Neural progenitor cell (in vitro differentiated cells): ENCODE data around the gene CEP170B. TPM values are rescaled to one million over a fixed set of nuclear protein-coding genes. Genes with fewer than 3 reads are reported as not detected.

Experiments
- DNase-seq: peaks from one replicate; pipeline ENCODE4 v3.0.0-alpha.2; 2016; ENCODE audit warnings: low spot score
- H2AFZ ChIP-seq: fragments of 200-600 bp; sonication (generic); replicated peaks from 2 replicates; pipeline ENCODE4 v1.6.1; 2016; ENCODE audit warnings: antibody characterized with exemption
- H3F3A ChIP-seq: fragments of 200-600 bp; sonication (generic); 2 replicates; pipeline ENCODE4 v1.6.1; 2016; ENCODE audit warnings: antibody characterized with exemption, low read depth
- H3K27ac ChIP-seq: fragments of 200-600 bp; sonication (generic); 2 replicates; pipeline ENCODE4 v1.5.1; 2016; ENCODE audit warnings: mild to moderate bottlenecking
- H3K27me3 ChIP-seq: fragments of 200-600 bp; sonication (generic); 2 replicates; pipeline ENCODE4 v1.6.1; 2016; ENCODE audit warnings: mild to moderate bottlenecking, moderate library complexity
- H3K36me3 ChIP-seq: fragments of 200-600 bp; sonication (generic); 2 replicates; pipeline ENCODE4 v1.5.1; 2016
- H3K4me1 ChIP-seq: fragments of 200-600 bp; sonication (generic); 2 replicates; pipeline ENCODE4 v1.6.1; 2016; ENCODE audit warnings: mixed run types
- H3K4me2 ChIP-seq: fragments of 200-600 bp; sonication (generic); 2 replicates; pipeline ENCODE4 v1.6.1; 2016
- H3K4me3 ChIP-seq: fragments of 200-600 bp; sonication (generic); 2 replicates; pipeline ENCODE4 v1.5.1; 2016
- H3K79me2 ChIP-seq: fragments of 200-600 bp; sonication (generic); 2 replicates; pipeline ENCODE4 v1.6.1; 2016; ENCODE audit warnings: low read depth
- H3K9ac ChIP-seq: fragments of 200-600 bp; sonication (generic); 2 replicates; pipeline ENCODE4 v1.6.1; 2016
- H3K9me3 ChIP-seq: fragments of 200-600 bp; sonication (generic); 2 replicates; pipeline ENCODE4 v1.5.1; 2016; ENCODE audit warnings: low read depth
- H4K20me1 ChIP-seq: fragments of 200-600 bp; sonication (generic); 2 replicates; pipeline ENCODE4 v1.6.1; 2016; ENCODE audit warnings: low read depth
- H3K27ac Mint-ChIP-seq: 3 replicates; pipeline ENCODE4 v1.8.0; 2021; ENCODE audit warnings: mixed read lengths
- H3K27me3 Mint-ChIP-seq: 2 replicates; pipeline ENCODE4 v1.8.0; 2022; ENCODE audit warnings: low read depth, mild to moderate bottlenecking, inconsistent platforms, moderate library complexity, mixed read lengths; ENCODE audit not compliant: insufficient read depth
- H3K36me3 Mint-ChIP-seq: 3 replicates; pipeline ENCODE4 v1.8.0; 2021; ENCODE audit warnings: mixed read lengths
- H3K4me1 Mint-ChIP-seq: 3 replicates; pipeline ENCODE4 v1.8.0; 2021; ENCODE audit warnings: mixed read lengths
- H3K4me3 Mint-ChIP-seq: 3 replicates; pipeline ENCODE4 v1.8.0; 2021; ENCODE audit warnings: mild to moderate bottlenecking, moderate library complexity, mixed read lengths
- H3K9me3 Mint-ChIP-seq: 3 replicates; pipeline ENCODE4 v1.8.0; 2020; ENCODE audit warnings: mixed read lengths
- EZH2 ChIP-seq: fragments of 200-600 bp; sonication (generic); IDR thresholded peaks from 2 replicates; pipeline ENCODE4 v1.6.1; 2017; ENCODE audit warnings: antibody characterized with exemption, mild to moderate bottlenecking, moderate library complexity
- EZH2phosphoT487 ChIP-seq: fragments of 200-600 bp; sonication (generic); IDR thresholded peaks from 2 replicates; pipeline ENCODE4 v1.6.1; 2017; ENCODE audit warnings: antibody characterized with exemption
- total RNA-seq: library from RNA; depleted of rRNA; stranded (reverse); fragments of >200 nt; gene quantifications from 2 replicates; pipeline ENCODE4 v1.2.3, GENCODE V29; 2015; ENCODE audit warnings: low replicate concordance
- TF ChIP-seq, protein P1 (sequence below): fragments of 200-600 bp; sonication (generic); IDR thresholded peaks from 2 replicates; pipeline ENCODE4 v1.5.1; 2017; ENCODE audit warnings: antibody characterized with exemption, mild to moderate bottlenecking

The CEP170B gene
- total RNA-seq, 1 donor from 2014 or later, result 3.0 TPM

GRCh38 chr14:104935026-104935650 is 70.1 kb downstream of the CEP170B start:
- DNase-seq, result no peak
- no peaks in the 10 kb centered on the region for H3K36me3 ChIP-seq
- H3K9me3 Mint-ChIP-seq, result peaks cover 8% of the 10 kb centered on the region
- no peaks in the 10 kb centered on the region for H3K79me2 ChIP-seq
- peaks cover 13% of the 10 kb centered on the region for H3K4me1 ChIP-seq
- H3K27me3 ChIP-seq, result peaks cover 97% of the 10 kb centered on the region
- H3K4me2 ChIP-seq, result no peak overlapping the region
- H3K4me3 Mint-ChIP-seq, result peak overlapping the region; percentile 79
- no peak overlapping the region for H2AFZ ChIP-seq
- H3F3A ChIP-seq, result peaks cover 15% of the 10 kb centered on the region
- no peaks in the 10 kb centered on the region for H3K9me3 ChIP-seq
- TF ChIP-seq EZH2, result no peak
- no peak for TF ChIP-seq EZH2phosphoT487
- TF ChIP-seq, protein P1, sequence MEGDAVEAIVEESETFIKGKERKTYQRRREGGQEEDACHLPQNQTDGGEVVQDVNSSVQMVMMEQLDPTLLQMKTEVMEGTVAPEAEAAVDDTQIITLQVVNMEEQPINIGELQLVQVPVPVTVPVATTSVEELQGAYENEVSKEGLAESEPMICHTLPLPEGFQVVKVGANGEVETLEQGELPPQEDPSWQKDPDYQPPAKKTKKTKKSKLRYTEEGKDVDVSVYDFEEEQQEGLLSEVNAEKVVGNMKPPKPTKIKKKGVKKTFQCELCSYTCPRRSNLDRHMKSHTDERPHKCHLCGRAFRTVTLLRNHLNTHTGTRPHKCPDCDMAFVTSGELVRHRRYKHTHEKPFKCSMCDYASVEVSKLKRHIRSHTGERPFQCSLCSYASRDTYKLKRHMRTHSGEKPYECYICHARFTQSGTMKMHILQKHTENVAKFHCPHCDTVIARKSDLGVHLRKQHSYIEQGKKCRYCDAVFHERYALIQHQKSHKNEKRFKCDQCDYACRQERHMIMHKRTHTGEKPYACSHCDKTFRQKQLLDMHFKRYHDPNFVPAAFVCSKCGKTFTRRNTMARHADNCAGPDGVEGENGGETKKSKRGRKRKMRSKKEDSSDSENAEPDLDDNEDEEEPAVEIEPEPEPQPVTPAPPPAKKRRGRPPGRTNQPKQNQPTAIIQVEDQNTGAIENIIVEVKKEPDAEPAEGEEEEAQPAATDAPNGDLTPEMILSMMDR, result no peak
- no peak overlapping the region for H3K4me3 ChIP-seq
- peaks cover 28% of the 10 kb centered on the region for H3K27me3 Mint-ChIP-seq
- H4K20me1 ChIP-seq, result peaks cover 10% of the 10 kb centered on the region
- no peak overlapping the region for H3K9ac ChIP-seq
- peaks cover 4% of the 10 kb centered on the region for H3K4me1 Mint-ChIP-seq
- no peak overlapping the region for H3K27ac ChIP-seq
- H3K36me3 Mint-ChIP-seq, result no peaks in the 10 kb centered on the region
- H3K27ac Mint-ChIP-seq, result no peak overlapping the region

DNA sequence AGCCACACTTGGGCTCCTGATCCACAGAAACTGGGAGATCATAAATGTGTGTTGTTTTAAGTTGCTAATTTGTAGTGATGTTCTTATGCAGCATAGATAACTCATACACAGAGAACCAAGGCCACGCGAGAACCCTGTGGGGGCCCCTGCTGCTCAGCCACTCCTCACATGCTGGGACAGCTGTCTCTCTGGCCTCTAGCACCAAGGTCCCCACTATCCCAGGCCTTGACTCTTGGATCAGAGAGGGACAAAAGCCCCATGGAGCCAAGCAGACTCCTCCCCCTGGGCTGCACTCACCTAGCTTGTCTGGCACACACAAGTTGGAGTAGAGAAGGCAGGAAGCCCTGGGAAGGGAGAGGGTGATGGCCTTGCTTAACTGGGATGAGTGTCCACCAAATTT is 70.9 kb downstream of the CEP170B start:
- no peak overlapping the region for H2AFZ ChIP-seq
- peaks cover 11% of the 10 kb centered on the region for H3K9me3 Mint-ChIP-seq
- no peak overlapping the region for H3K9ac ChIP-seq
- peaks cover 93% of the 10 kb centered on the region for H3K27me3 ChIP-seq
- H3F3A ChIP-seq, result peaks cover 15% of the 10 kb centered on the region
- TF ChIP-seq EZH2 (no peak), EZH2phosphoT487 (no peak)
- TF ChIP-seq, protein P1, result no peak
- H3K27me3 Mint-ChIP-seq, result peaks cover 28% of the 10 kb centered on the region
- no peaks in the 10 kb centered on the region for H3K9me3 ChIP-seq
- no peaks in the 10 kb centered on the region for H3K36me3 Mint-ChIP-seq
- H3K4me2 ChIP-seq, result no peak overlapping the region
- no peaks in the 10 kb centered on the region for H3K36me3 ChIP-seq
- no peaks in the 10 kb centered on the region for H3K79me2 ChIP-seq
- no peak overlapping the region for H3K27ac ChIP-seq
- H3K27ac Mint-ChIP-seq, result no peak overlapping the region
- no peak overlapping the region for H3K4me3 Mint-ChIP-seq
- H3K4me1 ChIP-seq, result peaks cover 13% of the 10 kb centered on the region
- DNase-seq, result no peak
- peaks cover 10% of the 10 kb centered on the region for H4K20me1 ChIP-seq
- H3K4me1 Mint-ChIP-seq, result peaks cover 4% of the 10 kb centered on the region
- H3K4me3 ChIP-seq, result no peak overlapping the region

DNA sequence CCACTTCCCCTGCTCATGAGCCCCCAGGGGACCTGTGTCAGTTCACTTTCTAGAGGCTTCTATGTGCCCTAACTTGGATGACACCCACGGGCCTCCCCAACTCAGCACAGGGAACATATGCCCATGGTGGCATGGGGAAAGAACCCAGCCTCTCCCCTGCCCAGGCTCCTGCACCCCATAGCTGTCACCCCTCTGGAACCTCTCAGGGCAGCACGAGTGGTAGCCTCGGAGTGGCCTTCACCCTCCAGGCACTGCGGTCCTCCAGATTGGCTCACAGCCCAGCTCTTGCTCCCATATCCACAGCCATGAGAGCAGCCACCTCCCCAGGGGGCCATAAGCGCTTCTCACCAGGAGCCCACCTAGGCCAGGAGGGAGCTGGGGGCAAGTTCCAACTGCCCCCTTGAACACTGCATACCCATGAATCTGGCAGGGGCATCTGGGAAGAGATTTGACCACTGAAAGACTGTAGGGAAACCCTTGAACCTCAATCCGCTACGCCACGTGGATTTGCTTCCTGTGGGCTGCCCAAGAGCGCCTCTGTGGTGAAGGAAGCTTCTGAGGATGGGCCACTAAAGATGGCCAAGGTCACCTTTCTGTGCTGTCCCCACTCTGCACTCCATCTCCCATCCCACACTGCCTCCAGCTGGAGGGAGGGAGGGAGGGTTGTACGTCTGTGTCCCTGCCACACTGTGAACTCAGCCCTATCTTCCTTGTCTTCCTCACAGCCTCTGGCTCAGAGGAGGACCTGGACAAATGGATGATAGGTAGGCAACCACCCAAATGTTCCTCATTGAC is 71.5 kb downstream of the CEP170B start:
- Histone ChIP-seq H3K4me3 (no peak overlapping the region), H3K36me3 (no peaks in the 10 kb centered on the region), H3K4me1 (peaks cover 13% of the 10 kb centered on the region), H3K9me3 (no peaks in the 10 kb centered on the region), H3K27ac (no peak overlapping the region), H3K9ac (no peak overlapping the region), H3F3A (peaks cover 15% of the 10 kb centered on the region), H4K20me1 (peaks cover 10% of the 10 kb centered on the region), H3K4me2 (no peak overlapping the region), H3K79me2 (no peaks in the 10 kb centered on the region), H2AFZ (no peak overlapping the region), H3K27me3 (peaks cover 87% of the 10 kb centered on the region)
- Mint-ChIP-seq H3K27ac (no peak overlapping the region), H3K4me1 (peaks cover 4% of the 10 kb centered on the region), H3K9me3 (peaks cover 11% of the 10 kb centered on the region), H3K4me3 (no peak overlapping the region), H3K27me3 (peaks cover 26% of the 10 kb centered on the region), H3K36me3 (no peaks in the 10 kb centered on the region)
- DNase-seq, result no peak
- TF ChIP-seq EZH2phosphoT487, result no peak
- TF ChIP-seq, protein P1, result no peak
- no peak for TF ChIP-seq EZH2
